ENCODE measurements around the gene SCLT1. TPM values are rescaled to one million over a fixed set of nuclear protein-coding genes. Genes with fewer than 3 reads are reported as not detected.
"Not testable (repeated sequence)": the region's sequence is repeated elsewhere in the genome, so short reads cannot be mapped to it uniquely, and the experiment has no call there.

SCLT1 gene
- 12.5 and 12.7 TPM in 2 replicates for total RNA-seq (2014; rRNA removed; shearing (Covaris generic))

DNA sequence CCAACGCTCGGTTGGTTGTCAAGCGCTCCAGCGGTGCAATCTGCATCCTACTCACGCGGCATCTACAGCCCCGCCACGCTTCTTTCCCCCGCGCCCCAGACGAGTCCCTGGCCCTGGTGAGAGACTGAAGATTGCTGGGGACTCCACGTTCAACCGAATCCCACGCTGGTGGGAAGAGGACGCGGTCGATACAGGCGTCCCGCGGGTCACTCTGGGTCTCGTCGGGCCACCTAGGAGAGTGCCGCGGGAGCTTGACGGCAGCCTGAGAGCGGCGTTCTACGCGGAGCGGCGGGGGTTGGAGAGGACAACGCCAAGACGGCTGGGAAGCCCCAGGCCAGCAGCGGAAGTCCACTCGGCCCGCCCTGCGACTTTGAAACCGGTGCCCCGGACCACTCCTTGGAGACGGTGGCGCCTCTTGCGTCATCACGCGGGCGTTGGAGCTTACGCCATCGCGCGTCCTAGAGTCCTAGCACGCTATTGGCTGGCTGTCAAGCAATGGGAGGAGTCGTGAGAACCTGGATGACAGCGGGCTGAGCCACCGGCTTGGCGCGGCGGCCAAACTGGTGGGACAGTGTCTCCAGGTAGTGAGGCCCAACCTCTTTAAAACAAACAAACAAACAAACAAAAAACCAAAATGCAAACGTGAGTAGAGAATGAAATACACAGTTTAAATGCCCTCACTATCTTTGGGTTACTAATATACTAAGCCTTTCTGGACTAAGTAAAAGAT, at the start of gene SCLT1:
Gene SCLT1, minus strand, starts transcription at position 349 of the 730 bp plus-strand sequence. CDS start 436 bp downstream, outside the sequence.
- DNase-seq (ENCODE audit: low spot score), result peak; percentile 99

DNA sequence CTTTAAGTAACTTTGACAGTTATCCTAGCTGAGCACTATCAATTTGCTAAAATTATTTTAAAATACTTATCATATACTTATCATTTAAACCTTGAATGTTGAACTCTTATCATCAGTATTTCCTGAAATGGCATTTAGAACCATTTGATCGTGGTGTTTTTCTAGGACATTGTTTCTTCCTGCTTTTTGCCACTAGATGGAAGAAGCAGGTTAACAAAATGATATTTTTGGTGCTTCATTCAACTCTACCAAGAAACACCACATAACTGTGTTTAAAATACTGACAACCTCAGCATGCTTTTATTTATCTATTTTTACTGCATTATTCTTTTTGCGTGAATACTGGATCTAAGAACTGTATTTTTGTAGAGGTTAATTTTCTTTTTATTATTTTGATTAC, 47.2 kb upstream of the SCLT1 start:
- DNase-seq (ENCODE audit: low spot score), result no peak

DNA sequence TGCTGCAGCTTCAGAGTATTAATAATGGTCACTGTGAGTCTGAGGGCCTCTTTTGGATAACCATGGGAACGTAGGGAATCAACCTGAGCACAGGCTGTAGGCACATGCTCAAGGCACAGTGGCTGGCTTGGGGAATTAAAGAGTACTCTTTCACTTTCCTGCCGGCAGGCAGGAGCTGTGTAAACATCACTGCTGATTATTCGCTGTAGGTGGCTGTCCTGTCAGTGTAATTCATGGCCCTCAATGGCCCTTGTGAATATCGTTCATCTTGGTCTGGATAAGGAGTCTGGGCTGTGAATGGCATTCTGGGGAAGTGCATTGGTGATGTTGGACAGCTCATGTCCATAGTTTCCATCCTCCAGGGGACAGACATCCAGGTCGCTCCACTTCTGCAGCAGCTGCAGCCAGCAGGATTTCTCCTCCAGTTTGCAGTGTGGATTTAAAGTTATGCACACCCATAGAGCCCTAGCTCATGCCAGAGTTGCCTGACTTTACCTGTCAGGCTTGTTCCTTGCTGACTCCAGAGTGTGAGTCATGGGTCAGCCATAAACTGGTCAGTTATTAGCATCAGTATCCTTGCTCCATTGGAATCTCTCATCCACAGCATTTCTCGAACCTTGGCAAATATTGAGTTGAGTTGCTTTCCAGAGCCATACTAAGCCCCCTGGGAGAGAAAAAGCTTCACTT, 45.6 kb upstream of the SCLT1 start:
- DNase-seq (ENCODE audit: low spot score), result peak; percentile 15

DNA sequence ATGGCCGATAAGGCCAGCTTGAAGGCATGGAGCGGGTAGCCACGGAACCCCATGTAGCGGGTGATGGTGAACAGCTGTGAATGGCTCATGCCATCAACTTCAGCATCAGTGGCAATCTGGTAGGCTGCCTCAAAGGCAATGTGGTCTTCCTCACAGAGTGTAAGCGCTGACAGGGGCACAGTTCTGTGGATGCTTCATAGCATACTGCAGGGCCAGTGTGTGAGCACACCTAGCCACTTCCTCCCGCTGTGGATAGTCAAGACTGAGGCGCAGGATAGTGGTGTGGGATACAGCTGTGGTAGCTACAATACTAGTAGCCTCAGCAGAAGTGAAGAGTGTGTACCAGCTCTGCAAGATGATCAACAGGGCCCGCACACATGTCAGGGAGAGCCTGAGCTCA, 43.1 kb upstream of the SCLT1 start:
- DNase-seq (ENCODE audit: low spot score), result no peak

DNA sequence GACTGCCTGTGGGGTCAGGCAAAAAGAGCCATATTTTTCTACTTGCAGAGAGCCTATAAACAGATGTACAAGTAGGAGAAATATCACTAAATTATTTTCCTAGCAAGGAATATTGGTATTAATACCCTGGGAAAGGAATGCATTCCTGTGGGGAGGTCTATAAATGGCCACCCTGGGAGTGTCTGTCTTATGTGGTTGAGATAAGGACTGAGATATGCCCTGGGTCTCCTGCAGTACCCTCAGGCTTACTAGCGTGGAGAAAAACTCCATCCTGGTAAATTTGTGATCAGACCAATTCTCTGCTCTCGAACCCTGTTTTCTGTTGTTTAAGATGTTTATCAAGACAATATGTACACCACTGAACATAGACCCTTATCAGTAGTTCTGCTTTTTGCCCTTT, 38.0 kb upstream of the SCLT1 start:
- no peak for DNase-seq (ENCODE audit: low spot score)

DNA sequence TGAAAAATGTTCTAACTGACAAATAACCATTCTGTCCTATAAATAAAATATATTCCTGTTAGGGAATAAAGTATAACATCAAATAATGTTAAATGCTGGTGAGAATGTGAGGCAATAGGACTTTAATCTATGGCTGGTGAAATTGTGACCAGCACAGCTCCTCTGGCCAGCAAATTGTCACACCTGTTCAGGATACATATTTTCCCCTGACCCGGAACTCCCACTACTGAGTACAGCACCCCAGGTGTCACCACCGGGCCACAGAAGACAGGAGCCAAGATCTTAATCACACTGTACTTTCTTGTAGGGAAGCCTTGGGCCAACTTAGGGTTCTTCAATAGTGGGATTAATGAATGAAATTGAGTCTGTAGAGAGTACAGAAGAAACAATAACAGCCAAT, 35.8 kb upstream of the SCLT1 start:
- no peak for DNase-seq (ENCODE audit: low spot score)

DNA sequence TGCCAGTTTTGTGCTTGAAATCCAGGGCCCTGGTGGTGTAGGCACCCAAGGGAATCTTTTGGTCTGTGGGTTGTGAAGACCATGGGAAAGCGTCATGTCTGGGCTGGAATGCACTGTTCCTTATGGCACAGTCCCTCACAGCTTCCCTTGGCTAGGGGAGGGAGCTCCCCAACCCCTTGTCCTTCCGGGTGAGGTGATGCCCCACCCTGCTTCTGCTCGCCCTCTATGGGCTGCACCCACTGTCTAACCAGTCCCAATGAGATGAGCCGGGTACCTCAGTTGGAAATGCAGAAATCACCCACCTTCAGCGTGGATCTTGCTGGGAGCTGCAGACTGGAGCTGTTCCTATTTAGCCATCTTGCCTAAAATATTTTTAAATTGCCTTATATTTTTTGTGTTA, 33.3 kb upstream of the SCLT1 start:
- DNase-seq (ENCODE audit: low spot score), result not testable (repeated sequence)

DNA sequence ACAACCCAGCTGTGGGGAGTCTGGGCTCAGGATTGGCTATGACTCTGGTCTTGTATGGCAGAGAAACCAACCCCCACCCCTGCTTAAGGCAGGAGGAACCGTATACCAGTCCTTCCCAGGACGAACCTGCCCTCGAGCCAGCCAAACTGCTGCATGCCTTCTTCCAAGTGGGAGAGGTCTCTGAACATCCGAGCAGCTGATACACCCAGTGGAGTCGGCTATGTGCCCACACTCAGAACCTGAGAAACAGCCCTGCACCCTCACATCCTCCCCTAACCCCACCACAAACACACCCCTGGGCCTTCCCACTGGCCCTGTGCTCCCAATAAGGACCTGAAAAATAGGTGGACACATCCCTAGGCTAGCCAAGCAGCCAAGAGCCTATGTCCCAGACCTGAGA, 24.4 kb upstream of the SCLT1 start:
- no peak for DNase-seq (ENCODE audit: low spot score)

DNA sequence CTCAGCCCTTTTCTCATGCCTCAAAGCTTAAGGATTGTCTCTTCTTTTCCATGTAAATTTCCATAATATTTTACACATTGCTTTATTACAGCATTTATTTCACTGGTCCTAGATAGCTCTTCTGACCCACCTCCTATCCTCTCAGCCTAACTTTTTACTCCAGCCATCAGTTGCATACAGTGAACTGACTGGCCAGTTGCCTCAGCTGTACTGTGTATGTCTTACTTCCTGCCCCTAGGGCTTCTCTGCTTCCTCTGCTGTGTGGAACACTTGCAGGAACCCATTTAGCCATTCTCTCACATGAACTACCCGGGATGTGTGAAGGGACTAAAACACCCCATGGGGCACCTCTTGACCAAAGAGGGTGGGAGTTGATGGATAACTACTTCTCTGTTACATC, 20.6 kb upstream of the SCLT1 start:
- no peak for DNase-seq (ENCODE audit: low spot score)

DNA sequence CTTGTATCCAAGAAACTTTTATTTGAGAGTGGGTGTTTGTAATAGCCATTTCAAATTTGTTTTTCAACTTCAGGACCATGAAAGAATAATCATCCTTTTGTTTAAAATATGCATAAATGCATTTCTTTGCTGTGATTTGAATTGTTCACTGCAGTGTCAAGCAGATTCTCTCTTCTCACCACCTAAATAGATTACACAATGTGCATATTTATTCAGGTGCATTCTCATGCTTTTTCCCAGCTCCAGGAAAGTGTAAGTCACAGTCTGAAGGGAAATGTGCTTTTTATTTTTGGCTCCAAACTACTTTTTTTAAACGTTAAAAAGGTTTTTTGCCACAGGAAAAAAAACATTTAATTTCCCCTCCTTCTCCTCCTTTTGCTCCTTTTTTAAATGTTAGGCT, 20.1 kb upstream of the SCLT1 start:
- no peak for DNase-seq (ENCODE audit: low spot score)

DNA sequence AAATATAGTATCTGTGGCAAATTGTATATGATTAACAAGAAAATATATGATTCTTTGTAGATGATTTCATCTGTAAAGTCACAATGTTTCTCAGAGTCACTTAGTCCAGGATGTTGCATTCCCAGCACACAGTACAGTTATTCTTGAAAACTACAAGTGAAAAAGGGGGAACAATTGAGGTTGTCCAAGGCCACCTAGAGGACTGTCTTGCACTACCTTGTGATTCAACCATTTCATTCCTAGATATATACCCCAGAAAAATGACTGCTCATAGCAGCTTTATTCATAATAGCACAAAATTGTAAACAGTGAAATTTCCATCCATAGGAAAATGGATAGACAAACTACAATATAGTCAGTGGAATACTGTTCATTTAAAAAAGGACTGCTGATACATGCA, 18.6 kb upstream of the SCLT1 start:
- DNase-seq (ENCODE audit: low spot score), result peak; percentile 12

DNA sequence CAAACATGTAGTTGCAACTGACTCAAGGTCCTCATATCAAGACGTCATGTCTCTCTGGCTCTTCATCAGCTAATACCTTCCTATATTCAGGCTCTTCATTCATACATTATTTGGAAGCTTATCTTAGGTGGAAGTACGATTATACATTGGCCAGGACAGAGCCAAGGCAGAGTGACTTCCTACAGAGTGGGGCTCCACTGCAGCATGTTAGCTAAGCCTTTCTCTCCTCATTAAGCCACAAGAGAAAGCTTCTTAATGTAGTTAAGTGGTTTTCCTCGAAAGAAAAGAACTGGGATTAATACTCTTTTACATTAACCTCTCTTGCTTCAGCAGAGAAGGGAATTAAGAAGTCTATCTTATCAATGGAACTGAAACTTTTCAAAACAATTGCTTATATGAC, 17.6 kb upstream of the SCLT1 start:
- no peak for DNase-seq (ENCODE audit: low spot score)

DNA sequence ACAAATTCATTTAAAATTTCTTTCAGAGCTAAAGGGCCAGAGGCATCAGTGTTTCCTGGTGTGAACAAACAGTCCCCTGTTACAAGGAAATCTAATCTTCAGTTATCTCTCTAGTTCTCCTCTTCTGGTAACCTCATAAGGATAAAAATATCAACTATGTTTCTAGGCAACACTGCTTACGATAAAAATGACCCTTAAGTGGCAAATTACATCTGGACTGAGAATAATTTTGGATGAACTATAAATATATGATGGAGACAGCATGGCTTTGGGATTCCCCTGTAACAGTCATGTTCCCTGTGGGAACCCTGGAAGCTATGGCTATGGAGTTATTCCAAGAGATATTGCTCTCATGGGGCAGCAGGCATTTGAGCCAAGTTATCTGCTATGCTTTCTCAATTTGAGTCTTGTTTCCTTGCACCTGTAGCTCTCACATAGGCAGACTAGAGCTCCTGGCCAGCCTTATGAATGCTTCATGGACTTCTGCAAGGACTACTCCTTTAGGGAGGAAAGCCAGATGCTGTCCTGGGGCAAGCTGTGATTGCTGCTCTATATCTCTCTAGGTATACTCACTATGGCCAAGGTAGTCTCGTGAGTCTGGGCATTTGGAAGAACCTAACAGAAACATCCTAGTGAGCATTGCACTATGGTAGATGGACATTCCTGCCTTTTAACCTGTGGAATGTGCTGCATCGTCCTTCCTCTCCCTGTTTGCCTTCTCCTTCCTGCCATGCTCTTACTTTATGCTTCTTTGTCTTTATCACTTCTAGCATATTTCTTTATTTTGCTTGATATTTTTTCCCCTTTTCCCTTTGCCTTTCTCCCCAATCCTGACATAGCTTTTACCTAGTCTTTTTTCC, 16.9 kb upstream of the SCLT1 start:
- no peak for DNase-seq (ENCODE audit: low spot score)

DNA sequence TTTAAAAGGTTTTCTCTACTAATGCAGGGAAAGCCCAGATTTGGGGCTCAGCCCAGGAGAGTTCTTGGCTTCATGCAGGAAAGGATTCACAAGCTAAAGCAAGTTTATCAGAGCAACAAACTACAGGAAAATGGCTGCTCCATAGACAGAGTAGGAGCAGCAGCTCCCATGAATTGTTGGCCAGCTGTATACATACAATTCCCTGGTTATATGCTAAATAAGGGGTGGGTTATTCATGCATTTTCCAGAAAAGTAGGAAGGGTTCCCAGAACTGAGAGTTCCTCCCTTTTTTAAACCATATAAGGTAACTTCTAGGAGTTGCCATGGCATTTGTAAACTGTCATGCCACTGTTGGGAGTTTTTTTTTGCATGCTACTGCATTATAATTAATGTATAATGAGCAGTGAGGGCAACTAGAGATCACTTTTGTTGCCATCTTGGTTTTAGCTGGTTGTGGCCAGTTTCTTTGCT, 5.2 kb upstream of the SCLT1 start:
- DNase-seq (ENCODE audit: low spot score), result no peak

DNA sequence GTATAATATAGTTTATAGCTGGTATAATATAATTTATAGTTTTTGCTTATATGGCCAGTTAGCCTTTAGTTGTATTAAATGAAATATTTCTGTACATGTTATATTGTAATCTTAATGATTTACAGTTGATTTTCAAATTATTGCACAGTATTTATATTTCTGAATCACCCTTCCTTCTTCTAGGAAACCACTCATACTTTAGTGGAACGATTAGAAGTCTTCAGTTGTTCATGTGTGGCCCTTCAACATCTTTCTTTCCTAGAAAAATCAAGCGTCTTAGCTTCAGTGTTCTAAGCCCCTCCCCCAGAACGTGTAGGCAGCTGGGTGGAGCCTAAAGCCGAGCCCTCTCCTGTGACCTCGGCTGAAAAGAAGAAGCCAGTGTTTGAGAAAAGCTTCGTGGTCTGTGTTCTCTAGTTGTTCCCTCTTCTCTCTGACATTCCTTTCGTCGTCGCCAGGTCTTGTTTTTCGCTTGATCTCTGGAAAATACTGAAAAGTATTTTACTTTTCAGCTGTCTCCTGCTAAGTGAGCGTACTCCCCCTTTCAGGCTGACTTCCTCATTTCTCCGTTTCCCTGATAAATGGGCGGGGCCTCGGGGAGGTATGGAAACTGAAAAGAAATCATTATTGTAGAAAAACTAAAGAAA, 2.6 kb upstream of the SCLT1 start, which contains the start of gene C4orf33:
Gene C4orf33, plus strand, starts transcription at position 342 of the 644 bp plus-strand sequence. CDS start 6,459 bp downstream, outside the sequence.
- DNase-seq (ENCODE audit: low spot score), result peak; percentile 83

DNA sequence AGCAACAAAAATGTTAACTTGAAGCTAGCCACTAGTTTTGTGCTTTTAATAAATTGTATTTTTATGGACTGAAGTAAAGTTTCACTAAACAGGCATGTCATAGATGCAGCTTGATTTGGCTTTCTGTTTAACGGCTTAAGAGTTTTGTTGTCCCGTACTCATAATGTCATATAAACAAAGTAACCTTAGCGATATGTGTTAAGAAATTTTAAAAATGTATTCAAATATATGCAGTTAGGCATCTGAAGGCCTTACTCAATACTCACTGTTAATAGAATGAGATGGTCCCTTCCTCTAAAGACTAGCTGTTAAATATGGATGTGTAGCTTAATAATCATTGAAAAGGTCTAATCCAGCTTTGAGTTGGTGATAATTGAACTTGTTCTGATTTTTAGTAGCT, 1.0 kb upstream of the SCLT1 start:
- no peak for DNase-seq (ENCODE audit: low spot score)

DNA sequence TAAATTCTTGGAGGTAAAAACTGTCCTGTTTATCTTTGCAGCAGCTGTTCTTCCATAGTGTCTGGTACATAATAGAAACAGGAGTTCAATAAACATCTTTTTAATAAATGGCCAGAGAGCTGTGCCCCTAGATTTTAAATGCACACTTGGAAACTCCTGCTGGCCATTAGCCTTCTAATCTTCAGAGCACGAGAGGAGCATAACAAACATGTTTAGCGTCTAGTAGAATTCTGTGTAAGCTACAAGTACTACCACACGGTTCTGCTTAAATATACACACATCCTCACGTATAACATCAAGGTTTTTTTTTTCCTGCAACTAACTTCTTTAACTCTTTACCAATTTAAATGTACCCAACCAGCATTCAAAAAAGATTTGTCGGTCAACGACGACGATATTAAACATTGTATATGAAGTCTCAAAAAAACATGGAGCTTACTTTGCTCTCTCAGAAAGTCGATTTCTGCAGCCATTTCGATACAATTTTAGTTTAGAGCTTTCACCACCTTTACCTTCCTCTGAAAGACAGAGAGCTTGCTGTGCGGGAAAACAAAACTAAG, 628 bp downstream of the SCLT1 start:
- DNase-seq (ENCODE audit: low spot score), result peak; percentile 67

DNA sequence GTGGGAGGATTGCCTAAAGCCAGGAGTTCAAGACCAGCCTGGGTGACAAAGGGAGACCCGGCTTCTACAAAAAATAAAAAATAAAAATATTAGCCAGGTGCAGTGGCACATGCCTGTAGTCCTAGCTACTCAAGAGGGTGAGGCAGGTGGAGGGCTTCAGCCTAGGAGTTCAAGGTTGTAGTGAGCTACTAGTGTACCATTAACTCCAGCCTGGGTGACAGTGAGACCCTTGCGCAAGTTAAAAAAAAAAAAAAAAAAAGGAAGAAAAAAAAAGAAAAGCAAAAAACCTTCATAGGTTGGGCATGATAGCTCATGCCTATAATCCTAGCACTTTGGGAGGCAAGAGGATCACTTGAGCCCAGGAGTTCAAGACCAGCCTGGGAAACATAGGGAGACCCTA, 5.8 kb downstream of the SCLT1 start:
- no peak for DNase-seq (ENCODE audit: low spot score)

DNA sequence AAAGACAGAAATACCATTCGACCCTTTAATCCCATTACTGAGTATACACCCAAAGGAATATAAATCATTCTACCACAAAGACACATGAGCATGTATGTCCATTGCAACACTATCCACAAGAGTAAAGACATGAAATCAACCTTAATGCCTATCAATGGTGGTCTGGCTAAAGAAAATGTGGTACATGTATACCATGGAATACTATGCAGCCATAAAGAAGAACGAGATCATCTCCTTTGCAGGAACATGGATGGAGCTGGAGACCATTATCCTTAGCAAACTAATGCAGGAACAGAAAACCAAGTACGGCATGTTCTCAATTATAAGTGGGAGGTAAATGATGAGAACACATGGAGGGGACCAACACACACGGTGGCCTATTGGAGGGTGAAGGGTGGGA, 7.9 kb downstream of the SCLT1 start:
- DNase-seq (ENCODE audit: low spot score), result no peak

DNA sequence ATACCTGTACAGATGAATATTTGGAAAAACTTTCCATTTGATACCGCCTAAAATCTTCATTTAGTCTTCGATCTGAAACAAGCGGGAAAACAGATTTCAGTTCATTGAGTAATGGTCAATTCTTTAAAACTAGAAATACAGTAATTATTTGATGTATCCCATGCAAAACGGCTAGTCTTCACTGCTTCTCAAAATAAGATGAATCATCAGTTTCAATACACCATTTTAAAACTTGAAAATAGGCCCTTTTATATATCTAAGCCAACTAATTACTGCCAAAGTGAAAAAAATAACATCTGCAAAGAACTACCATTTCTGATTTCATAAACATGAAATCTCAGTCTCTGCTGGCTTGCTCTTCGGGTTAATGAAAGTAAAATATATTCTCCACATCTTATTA, 11.0 kb downstream of the SCLT1 start:
- DNase-seq (ENCODE audit: low spot score), result no peak

DNA sequence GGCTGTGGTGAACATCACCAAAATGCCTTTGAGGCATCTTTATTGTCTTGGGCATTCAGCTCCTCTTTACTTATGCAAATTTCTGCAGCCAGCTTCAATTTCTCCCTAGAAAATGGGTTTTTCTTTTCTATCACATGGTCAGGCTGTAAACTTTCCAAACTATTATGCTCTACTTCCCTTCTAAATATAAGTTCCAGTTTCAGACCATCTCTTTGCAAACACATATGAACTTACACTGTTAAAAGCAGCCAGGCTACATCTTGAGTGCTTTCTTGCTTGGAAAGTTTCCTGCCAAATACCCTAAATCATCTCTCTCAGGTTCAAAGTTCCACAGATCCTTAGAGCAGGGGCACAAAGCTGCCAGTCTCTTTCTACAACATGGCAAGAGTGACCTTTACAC, 13.2 kb downstream of the SCLT1 start:
- DNase-seq (ENCODE audit: low spot score), result no peak
